Measurements from ENCODE around the gene CYP26B1.

The CYP26B1 gene

GRCh38 chr2:72130659-72131360, 16.9 kb downstream of the CYP26B1 start:
- no peaks in the 10 kb centered on the region for H3K36me3 Mint-ChIP-seq (ENCODE audit: low read depth)
- H3K4me3 Mint-ChIP-seq = no peak overlapping the region
- H3K27ac Mint-ChIP-seq = no peak overlapping the region
- no peaks in the 10 kb centered on the region for H3K4me1 Mint-ChIP-seq (ENCODE audit: low read depth)
- no peaks in the 10 kb centered on the region for H3K9me3 Mint-ChIP-seq
- H3K27me3 Mint-ChIP-seq = no peaks in the 10 kb centered on the region

DNA sequence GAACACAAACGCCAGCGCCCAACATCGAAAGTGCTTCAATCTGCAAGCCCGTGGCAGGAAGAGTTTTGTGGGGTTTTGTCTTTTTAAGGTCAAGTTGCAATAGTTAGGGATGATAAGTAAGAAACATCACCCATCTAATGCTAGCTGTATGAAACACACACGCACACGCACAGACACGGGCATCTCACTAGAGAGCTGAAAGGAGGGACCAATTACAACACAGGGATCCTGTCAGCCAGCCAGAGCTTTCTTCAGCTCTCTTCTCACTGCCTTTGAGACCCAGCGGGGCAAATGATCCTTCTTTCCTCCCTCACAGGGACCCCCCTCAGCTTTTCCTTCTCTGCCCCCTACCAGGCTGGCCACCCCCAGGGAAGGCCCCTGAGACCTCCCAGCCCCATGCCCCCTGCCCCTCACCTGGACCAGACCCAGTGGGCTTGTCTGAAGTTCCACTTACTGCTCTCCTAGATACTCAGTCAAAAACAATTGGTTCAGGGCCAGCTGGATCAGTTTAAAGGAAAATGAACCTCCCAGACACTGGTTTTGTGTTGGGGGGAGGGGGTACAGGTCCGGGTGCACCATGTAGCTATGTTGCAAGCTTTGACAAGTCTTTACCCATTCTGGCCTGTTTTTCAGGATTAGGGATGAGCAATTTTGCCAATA, 17.9 kb downstream of the CYP26B1 start:
- Mint-ChIP-seq H3K36me3 (ENCODE audit: low read depth) (no peaks in the 10 kb centered on the region), H3K4me1 (ENCODE audit: low read depth) (no peaks in the 10 kb centered on the region), H3K27ac (no peak overlapping the region), H3K27me3 (no peaks in the 10 kb centered on the region), H3K9me3 (no peaks in the 10 kb centered on the region), H3K4me3 (no peak overlapping the region)

- Mint-ChIP-seq H3K27ac (no peak overlapping the region), H3K27me3 (no peaks in the 10 kb centered on the region), H3K4me3 (no peak overlapping the region), H3K36me3 (ENCODE audit: low read depth) (no peaks in the 10 kb centered on the region), H3K9me3 (no peaks in the 10 kb centered on the region), H3K4me1 (ENCODE audit: low read depth) (no peaks in the 10 kb centered on the region)
Measured at GRCh38 chr2:72128843-72129227, 18.8 kb downstream of the CYP26B1 start.

GRCh38 chr2:72128059-72128842, 19.4 kb downstream of the CYP26B1 start:
- Mint-ChIP-seq H3K27me3 (no peaks in the 10 kb centered on the region), H3K9me3 (no peaks in the 10 kb centered on the region), H3K4me3 (no peak overlapping the region), H3K27ac (no peak overlapping the region), H3K4me1 (ENCODE audit: low read depth) (no peaks in the 10 kb centered on the region), H3K36me3 (ENCODE audit: low read depth) (no peaks in the 10 kb centered on the region)

DNA sequence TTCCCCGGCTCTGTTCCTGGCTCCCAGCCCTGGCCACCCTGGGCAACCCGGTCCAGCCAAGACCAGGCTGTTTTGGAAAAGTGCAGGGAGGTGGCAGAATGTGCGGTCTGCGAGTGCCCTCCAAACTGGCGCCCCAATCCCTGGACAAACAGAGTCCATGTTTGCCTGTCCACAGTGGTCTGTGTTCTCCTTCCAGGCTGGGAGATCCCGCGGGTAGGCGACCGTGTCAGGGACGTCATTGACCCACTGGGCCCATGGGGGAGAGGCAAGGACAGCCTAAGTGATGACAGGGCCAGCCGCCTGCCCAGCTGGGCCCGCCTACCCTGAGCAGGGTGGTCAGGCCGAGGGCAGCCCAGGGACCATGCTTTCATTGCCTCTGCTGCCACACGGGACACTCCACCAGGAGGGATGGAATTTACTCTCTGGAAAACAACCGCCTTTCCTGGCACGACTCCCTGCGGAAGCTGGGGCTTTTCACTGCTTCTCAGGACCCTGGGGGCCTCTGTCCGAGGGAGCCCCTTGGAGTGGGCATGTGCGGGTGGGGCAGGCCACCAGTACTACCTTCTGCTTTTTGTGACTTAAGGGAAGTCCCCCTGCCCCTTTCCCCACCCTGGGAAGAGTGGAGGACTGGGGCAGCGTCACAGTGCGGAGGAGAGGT, 20.1 kb downstream of the CYP26B1 start:
- no peak overlapping the region for H3K4me3 Mint-ChIP-seq

GRCh38 chr2:72126186-72127100, 21.2 kb downstream of the CYP26B1 start:
- Mint-ChIP-seq H3K4me1 (ENCODE audit: low read depth) (no peaks in the 10 kb centered on the region), H3K27me3 (peaks cover 14% of the 10 kb centered on the region), H3K27ac (no peak overlapping the region), H3K36me3 (ENCODE audit: low read depth) (no peaks in the 10 kb centered on the region), H3K4me3 (no peak overlapping the region), H3K9me3 (peaks cover 5% of the 10 kb centered on the region)

More for the DNA sequence above, 20.1 kb downstream of the CYP26B1 start:
- Mint-ChIP-seq H3K27ac (no peak overlapping the region), H3K9me3 (peaks cover 2% of the 10 kb centered on the region), H3K4me1 (ENCODE audit: low read depth) (no peaks in the 10 kb centered on the region), H3K36me3 (ENCODE audit: low read depth) (no peaks in the 10 kb centered on the region), H3K27me3 (peaks cover 6% of the 10 kb centered on the region)

GRCh38 chr2:72124376-72124775, 23.3 kb downstream of the CYP26B1 start:
- H3K9me3 Mint-ChIP-seq = peaks cover 5% of the 10 kb centered on the region
- H3K27ac Mint-ChIP-seq = no peak overlapping the region
- no peaks in the 10 kb centered on the region for H3K36me3 Mint-ChIP-seq (ENCODE audit: low read depth)
- H3K27me3 Mint-ChIP-seq = peaks cover 16% of the 10 kb centered on the region
- H3K4me1 Mint-ChIP-seq (ENCODE audit: low read depth) = no peaks in the 10 kb centered on the region
- H3K4me3 Mint-ChIP-seq = no peak overlapping the region

DNA sequence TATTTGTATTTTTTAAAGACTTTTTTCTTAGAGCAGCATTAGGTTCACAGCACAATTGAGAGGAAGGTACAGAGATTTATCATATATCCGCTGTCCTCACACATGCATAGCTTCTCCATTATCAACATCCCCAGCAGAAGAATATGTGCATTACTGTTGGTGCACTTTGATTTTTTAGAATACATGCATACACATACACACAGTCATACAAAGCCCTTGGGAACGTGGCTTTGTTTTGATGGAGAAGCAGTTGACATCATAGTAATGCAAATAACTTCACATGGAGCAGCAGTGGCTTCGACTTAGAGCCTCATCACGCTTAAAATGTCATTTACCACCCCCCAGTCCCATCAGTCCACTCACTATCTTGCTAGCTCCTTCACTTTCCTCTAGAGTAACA, 26.5 kb downstream of the CYP26B1 start:
- peaks cover 5% of the 10 kb centered on the region for H3K9me3 Mint-ChIP-seq

GRCh38 chr2:72118951-72119350, 28.7 kb downstream of the CYP26B1 start:
- Mint-ChIP-seq H3K36me3 (ENCODE audit: low read depth) (no peaks in the 10 kb centered on the region), H3K27ac (no peak overlapping the region), H3K9me3 (peaks cover 5% of the 10 kb centered on the region), H3K4me1 (ENCODE audit: low read depth) (no peaks in the 10 kb centered on the region), H3K4me3 (no peak overlapping the region), H3K27me3 (peaks cover 28% of the 10 kb centered on the region)

More for the DNA sequence above, 26.5 kb downstream of the CYP26B1 start:
- Mint-ChIP-seq H3K27ac (no peak overlapping the region), H3K4me1 (ENCODE audit: low read depth) (no peaks in the 10 kb centered on the region), H3K36me3 (ENCODE audit: low read depth) (no peaks in the 10 kb centered on the region), H3K27me3 (peaks cover 28% of the 10 kb centered on the region), H3K4me3 (no peak overlapping the region)

GRCh38 chr2:72118386-72118785, 29.3 kb downstream of the CYP26B1 start:
- H3K36me3 Mint-ChIP-seq (ENCODE audit: low read depth) = no peaks in the 10 kb centered on the region
- no peak overlapping the region for H3K4me3 Mint-ChIP-seq
- peaks cover 5% of the 10 kb centered on the region for H3K9me3 Mint-ChIP-seq
- no peak overlapping the region for H3K27ac Mint-ChIP-seq
- peaks cover 28% of the 10 kb centered on the region for H3K27me3 Mint-ChIP-seq
- no peaks in the 10 kb centered on the region for H3K4me1 Mint-ChIP-seq (ENCODE audit: low read depth)

- H3K9me3 Mint-ChIP-seq = peaks cover 5% of the 10 kb centered on the region
- no peaks in the 10 kb centered on the region for H3K4me1 Mint-ChIP-seq (ENCODE audit: low read depth)
- no peak overlapping the region for H3K4me3 Mint-ChIP-seq
- peaks cover 24% of the 10 kb centered on the region for H3K27me3 Mint-ChIP-seq
- H3K27ac Mint-ChIP-seq = no peak overlapping the region
- no peaks in the 10 kb centered on the region for H3K36me3 Mint-ChIP-seq (ENCODE audit: low read depth)
Measured at GRCh38 chr2:72117718-72118117, 29.9 kb downstream of the CYP26B1 start.

GRCh38 chr2:72117029-72117428, 30.6 kb downstream of the CYP26B1 start:
- Mint-ChIP-seq H3K9me3 (no peaks in the 10 kb centered on the region), H3K4me1 (ENCODE audit: low read depth) (no peaks in the 10 kb centered on the region), H3K36me3 (ENCODE audit: low read depth) (no peaks in the 10 kb centered on the region), H3K27me3 (peaks cover 18% of the 10 kb centered on the region), H3K4me3 (no peak overlapping the region), H3K27ac (no peak overlapping the region)

DNA sequence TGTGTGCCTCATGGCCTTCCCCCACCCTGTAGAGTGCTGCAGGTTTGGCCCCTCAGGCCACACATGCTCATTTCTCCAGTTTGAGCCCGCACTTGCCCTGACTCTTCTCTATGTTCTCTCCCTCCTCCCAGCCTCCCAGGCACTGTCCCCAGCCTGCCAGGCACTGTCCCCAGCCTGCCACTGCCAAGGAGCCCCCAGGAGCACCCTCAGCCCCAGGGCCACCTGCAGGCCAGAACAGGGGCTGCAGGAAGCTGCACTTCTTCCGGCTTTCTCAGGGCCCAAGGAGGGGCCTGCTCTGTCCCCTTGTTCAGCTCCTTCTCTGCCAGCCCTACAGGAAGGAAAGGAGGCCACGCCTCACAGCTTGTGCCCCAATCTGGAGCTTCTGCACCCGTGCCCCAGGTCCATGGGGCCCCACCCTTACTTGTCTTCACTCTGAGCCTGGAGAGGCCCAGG, 31.6 kb downstream of the CYP26B1 start:
- Mint-ChIP-seq H3K27ac (no peak overlapping the region), H3K4me3 (no peak overlapping the region), H3K4me1 (ENCODE audit: low read depth) (no peaks in the 10 kb centered on the region), H3K36me3 (ENCODE audit: low read depth) (no peaks in the 10 kb centered on the region), H3K27me3 (peaks cover 15% of the 10 kb centered on the region), H3K9me3 (no peaks in the 10 kb centered on the region)
